GM06990 (cell line): ENCODE results near the gene ZNF234.

Experiments used
- DNase-seq: peaks from one replicate; pipeline ENCODE4 v3.0.0-alpha.2; 2011; ENCODE audit not compliant: insufficient read length; ENCODE audit errors: extremely low read depth
- H3K27me3 ChIP-seq: replicated peaks from 2 replicates; pipeline ENCODE4 v1.6.0; 2011; ENCODE audit warnings: low read length; ENCODE audit not compliant: control insufficient read depth, insufficient read depth
- H3K36me3 ChIP-seq: 2 replicates; pipeline ENCODE4 v1.5.1; 2011; ENCODE audit warnings: low read length; ENCODE audit not compliant: control insufficient read depth, insufficient read depth
- H3K4me3 ChIP-seq: replicated peaks from 2 replicates; pipeline ENCODE4 v1.5.1; 2011; ENCODE audit warnings: low read depth, mild to moderate bottlenecking, control low read depth, low read length
- TF ChIP-seq, protein P1 (sequence below): IDR thresholded peaks from 2 replicates; pipeline ENCODE4 v1.5.1; 2011; ENCODE audit warnings: low read length, control low read depth, mild to moderate bottlenecking, inconsistent platforms; ENCODE audit not compliant: insufficient read depth, poor library complexity, severe bottlenecking

The ZNF234 gene

DNA sequence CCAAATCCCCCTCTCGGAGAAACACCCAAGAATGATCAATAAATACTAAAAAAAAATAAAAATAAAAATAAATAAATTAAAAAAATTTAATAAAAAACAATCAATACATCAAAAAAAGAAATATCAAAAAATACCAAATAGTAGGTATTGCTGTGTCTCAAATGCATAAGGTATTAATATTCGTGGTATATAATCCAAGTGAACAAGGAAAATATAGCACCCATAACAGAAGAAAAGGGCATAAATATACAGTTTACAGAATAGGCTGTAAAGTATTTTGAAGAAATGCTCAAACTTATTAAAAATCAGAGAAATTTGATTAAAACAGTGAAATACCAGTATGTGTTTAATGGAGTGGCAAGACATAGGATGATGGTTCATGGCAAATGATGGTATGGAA is 63.4 kb downstream of the ZNF234 start:
- DNase-seq: no peak
- H3K4me3 ChIP-seq: no peak overlapping the region
- H3K36me3 ChIP-seq: no peaks in the 10 kb centered on the region
- TF ChIP-seq, protein P1, sequence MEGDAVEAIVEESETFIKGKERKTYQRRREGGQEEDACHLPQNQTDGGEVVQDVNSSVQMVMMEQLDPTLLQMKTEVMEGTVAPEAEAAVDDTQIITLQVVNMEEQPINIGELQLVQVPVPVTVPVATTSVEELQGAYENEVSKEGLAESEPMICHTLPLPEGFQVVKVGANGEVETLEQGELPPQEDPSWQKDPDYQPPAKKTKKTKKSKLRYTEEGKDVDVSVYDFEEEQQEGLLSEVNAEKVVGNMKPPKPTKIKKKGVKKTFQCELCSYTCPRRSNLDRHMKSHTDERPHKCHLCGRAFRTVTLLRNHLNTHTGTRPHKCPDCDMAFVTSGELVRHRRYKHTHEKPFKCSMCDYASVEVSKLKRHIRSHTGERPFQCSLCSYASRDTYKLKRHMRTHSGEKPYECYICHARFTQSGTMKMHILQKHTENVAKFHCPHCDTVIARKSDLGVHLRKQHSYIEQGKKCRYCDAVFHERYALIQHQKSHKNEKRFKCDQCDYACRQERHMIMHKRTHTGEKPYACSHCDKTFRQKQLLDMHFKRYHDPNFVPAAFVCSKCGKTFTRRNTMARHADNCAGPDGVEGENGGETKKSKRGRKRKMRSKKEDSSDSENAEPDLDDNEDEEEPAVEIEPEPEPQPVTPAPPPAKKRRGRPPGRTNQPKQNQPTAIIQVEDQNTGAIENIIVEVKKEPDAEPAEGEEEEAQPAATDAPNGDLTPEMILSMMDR: no peak
- no peaks in the 10 kb centered on the region for H3K27me3 ChIP-seq

DNA sequence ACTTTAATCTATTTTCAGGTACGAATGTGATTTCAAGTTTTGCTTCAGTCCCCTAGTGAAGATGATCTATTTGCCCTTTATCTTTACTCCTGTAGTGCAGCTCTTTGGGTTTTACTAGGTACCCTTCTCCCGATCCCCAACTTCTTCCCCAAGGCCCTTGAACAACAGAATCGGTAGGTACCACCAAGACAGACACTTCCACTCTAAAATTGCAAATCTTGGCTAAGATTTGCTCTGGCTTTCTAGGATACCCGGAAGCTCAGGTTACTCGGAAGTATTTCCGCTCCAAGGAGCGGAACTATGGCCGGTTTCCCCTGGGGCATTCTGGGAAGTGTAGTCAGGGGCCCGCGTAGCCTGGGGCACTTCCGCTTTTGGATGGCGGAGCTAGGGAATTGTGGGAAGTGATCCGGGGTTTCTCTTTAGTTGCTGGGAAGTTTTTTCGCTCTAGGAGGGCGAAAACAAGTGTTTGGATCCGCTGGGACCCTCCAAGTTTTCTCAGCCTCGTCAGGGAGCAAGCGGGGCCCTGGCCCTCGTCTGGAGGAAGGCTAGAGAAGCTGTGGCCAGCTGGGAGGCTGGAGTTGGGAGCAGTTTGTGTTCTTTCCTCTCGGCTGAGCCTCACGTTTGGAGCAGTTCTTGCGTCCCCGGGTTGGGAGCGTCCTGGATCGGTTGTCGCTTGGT is 65.9 kb downstream of the ZNF234 start:
- Histone ChIP-seq H3K36me3 (no peaks in the 10 kb centered on the region), H3K4me3 (peak overlapping the region; percentile 93), H3K27me3 (no peaks in the 10 kb centered on the region)
- peak; percentile 77 for DNase-seq
- TF ChIP-seq, protein P1: no peak
